Smooth muscle cell (in vitro differentiated cells): ENCODE results near the gene PALLD. TPM values are rescaled to one million over a fixed set of nuclear protein-coding genes. Genes with fewer than 3 reads are reported as not detected.

Source experiments
- DNase-seq: peaks from one replicate; lab custom pipeline; 2025; ENCODE audit not compliant: unreplicated experiment; lab: John Stamatoyannopoulos, UW
- H2AFZ ChIP-seq: fragments of 200-600 bp; sonication (generic); 2 replicates; pipeline ENCODE4 v1.6.0; 2016; ENCODE audit warnings: antibody characterized with exemption, low read depth, mild to moderate bottlenecking
- H3F3A ChIP-seq: fragments of 200-600 bp; sonication (generic); 2 replicates; pipeline ENCODE4 v1.6.0; 2017; ENCODE audit warnings: antibody characterized with exemption, low read depth
- H3K27ac ChIP-seq: fragments of 200-600 bp; sonication (generic); 2 replicates; pipeline ENCODE4 v1.5.1; 2016; ENCODE audit warnings: low read depth, mild to moderate bottlenecking
- H3K27me3 ChIP-seq: fragments of 200-600 bp; sonication (generic); 2 replicates; pipeline ENCODE4 v1.6.1; 2016; ENCODE audit warnings: low read depth, mild to moderate bottlenecking
- H3K36me3 ChIP-seq: fragments of 200-600 bp; sonication (generic); 2 replicates; pipeline ENCODE4 v1.5.1; 2016; ENCODE audit warnings: low read depth
- H3K4me1 ChIP-seq: fragments of 200-600 bp; sonication (generic); 2 replicates; pipeline ENCODE4 v1.5.1; 2016; ENCODE audit warnings: low read depth
- H3K4me2 ChIP-seq: fragments of 200-600 bp; sonication (generic); 2 replicates; pipeline ENCODE4 v1.6.0; 2016; ENCODE audit warnings: mild to moderate bottlenecking
- H3K4me3 ChIP-seq: fragments of 200-600 bp; sonication (generic); 2 replicates; pipeline ENCODE4 v1.5.1; 2016; ENCODE audit warnings: mild to moderate bottlenecking
- H3K79me2 ChIP-seq: fragments of 200-600 bp; sonication (generic); 2 replicates; pipeline ENCODE4 v1.6.0; 2016; ENCODE audit warnings: low read depth, mild to moderate bottlenecking
- H3K9ac ChIP-seq: fragments of 200-600 bp; sonication (generic); 2 replicates; pipeline ENCODE4 v1.6.0; 2016; ENCODE audit warnings: low read depth
- H3K9me3 ChIP-seq: fragments of 200-600 bp; sonication (generic); replicated peaks from 2 replicates; pipeline ENCODE4 v1.5.1; 2016; ENCODE audit warnings: low read depth
- H4K20me1 ChIP-seq: fragments of 200-600 bp; sonication (generic); 2 replicates; pipeline ENCODE4 v1.6.0; 2016; ENCODE audit warnings: low read depth
- CTCF ChIP-seq: fragments of 200-600 bp; sonication (generic); IDR thresholded peaks from 2 replicates; pipeline ENCODE4 v1.5.1; 2017; ENCODE audit warnings: borderline replicate concordance, mild to moderate bottlenecking, antibody characterized with exemption; ENCODE audit not compliant: insufficient read depth, poor library complexity, severe bottlenecking
- WGBS: methylation state at CpG from one replicate; pipeline ENCODE4 v1.1.7; 2016; ENCODE audit warnings: low lambda C conversion rate; 5-methylcytosine and 5-hydroxymethylcytosine counted together
- polyA plus RNA-seq: library from polyadenylated mRNA; unstranded; fragments of >200 nt; fragmentation: Nextera tagmentation; extraction: Ambion mirVana; gene quantifications from 2 replicates; pipeline ENCODE4 v1.2.1, GENCODE V29; 2016
- total RNA-seq: library from RNA; depleted of rRNA; stranded (reverse); fragments of >200 nt; gene quantifications from 2 replicates; pipeline ENCODE4 v1.2.3, GENCODE V29; 2014

The PALLD gene
- total and polyA plus RNA-seq, 2 experiments from 2014 or later, result 354 to 415 TPM

GRCh38 chr4:168776382-168776781 is 279.5 kb downstream of the PALLD start:
- Histone ChIP-seq H3K4me3 (no peak overlapping the region), H3K9me3 (peaks cover 13% of the 10 kb centered on the region), H3K79me2 (peaks cover 98% of the 10 kb centered on the region), H3K4me1 (peaks cover 4% of the 10 kb centered on the region), H3K36me3 (peaks cover 8% of the 10 kb centered on the region), H3K27ac (no peak overlapping the region), H3K4me2 (no peak overlapping the region), H3F3A (peaks cover 15% of the 10 kb centered on the region), H3K27me3 (no peaks in the 10 kb centered on the region), H4K20me1 (no peaks in the 10 kb centered on the region), H3K9ac (no peak overlapping the region), H2AFZ (no peak overlapping the region)
- TF ChIP-seq CTCF, result no peak
- DNase-seq, result no peak

- H3K9ac ChIP-seq, result no peak overlapping the region
- H3K27ac ChIP-seq, result peak overlapping the region; percentile 18
- peaks cover 15% of the 10 kb centered on the region for H3F3A ChIP-seq
- peaks cover 8% of the 10 kb centered on the region for H3K36me3 ChIP-seq
- H3K4me1 ChIP-seq, result peaks cover 4% of the 10 kb centered on the region
- no peak overlapping the region for H3K4me2 ChIP-seq
- H3K79me2 ChIP-seq, result peaks cover 97% of the 10 kb centered on the region
- H3K9me3 ChIP-seq, result peaks cover 13% of the 10 kb centered on the region
- TF ChIP-seq CTCF, result no peak
- no peaks in the 10 kb centered on the region for H3K27me3 ChIP-seq
- DNase-seq, result no peak
- no peak overlapping the region for H3K4me3 ChIP-seq
- no peak overlapping the region for H2AFZ ChIP-seq
- no peaks in the 10 kb centered on the region for H4K20me1 ChIP-seq
- 62% methylated on average over 4 of the region's 4 CpGs for WGBS
Measured at GRCh38 chr4:168777277-168777965, 280.6 kb downstream of the PALLD start.

DNA sequence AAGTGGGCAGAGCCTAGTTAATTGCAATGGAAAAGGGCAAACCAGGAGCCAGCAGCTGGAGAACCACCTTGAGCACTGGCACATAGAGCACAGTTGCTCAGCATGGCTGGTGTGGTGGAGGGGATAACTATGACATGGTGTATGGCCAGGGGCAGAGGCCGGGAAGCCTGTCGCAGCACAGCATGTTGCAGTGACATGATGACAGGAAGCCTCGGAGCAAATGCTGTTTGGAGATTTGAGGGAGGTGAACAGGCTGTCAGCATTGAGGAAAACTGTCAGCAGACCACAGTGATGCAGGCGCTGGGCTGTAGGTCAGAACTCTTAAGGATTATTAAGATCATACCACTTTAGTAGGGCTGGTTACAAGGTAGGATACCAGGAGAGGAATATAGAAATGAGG is 284.5 kb downstream of the PALLD start:
- H3K36me3 ChIP-seq, result peaks cover under 1% of the 10 kb centered on the region
- H3K4me1 ChIP-seq, result peaks cover 24% of the 10 kb centered on the region
- H3K9ac ChIP-seq, result no peak overlapping the region
- H3K4me2 ChIP-seq, result no peak overlapping the region
- no peak for DNase-seq
- no peaks in the 10 kb centered on the region for H3K27me3 ChIP-seq
- peaks cover 26% of the 10 kb centered on the region for H3F3A ChIP-seq
- no peak overlapping the region for H3K4me3 ChIP-seq
- WGBS, result 67% methylated on average over 4 of the region's 4 CpGs
- peaks cover 95% of the 10 kb centered on the region for H3K79me2 ChIP-seq
- H2AFZ ChIP-seq, result no peak overlapping the region
- H3K27ac ChIP-seq, result peak overlapping the region; percentile 28
- H3K9me3 ChIP-seq, result peaks cover 2% of the 10 kb centered on the region
- H4K20me1 ChIP-seq, result no peaks in the 10 kb centered on the region
- TF ChIP-seq CTCF, result no peak

DNA sequence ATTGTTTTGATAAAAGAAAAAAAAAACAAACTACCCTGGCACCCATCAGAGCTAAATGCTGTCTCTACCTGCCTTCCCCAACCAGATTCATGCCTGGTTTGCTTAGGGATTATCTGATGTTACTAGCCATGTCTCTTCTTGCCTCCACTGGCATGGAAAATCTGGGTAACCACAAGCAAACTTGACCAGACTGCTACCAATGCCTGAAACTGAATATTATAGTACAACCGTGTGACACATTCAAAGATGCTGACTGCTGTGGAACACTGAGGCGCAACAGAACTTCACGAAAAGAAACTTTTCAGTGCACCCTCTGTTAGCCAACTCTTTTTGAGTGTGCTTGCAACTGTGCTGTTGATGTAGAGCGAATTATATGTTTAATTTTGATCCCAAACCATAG is 285.1 kb downstream of the PALLD start:
- 76% methylated on average over 4 of the region's 4 CpGs for WGBS
- peaks cover 95% of the 10 kb centered on the region for H3K79me2 ChIP-seq
- TF ChIP-seq CTCF, result no peak

More for the DNA sequence above, 285.1 kb downstream of the PALLD start:
- Histone ChIP-seq H3K4me1 (peaks cover 25% of the 10 kb centered on the region), H3K4me2 (no peak overlapping the region), H3K27ac (peak overlapping the region; percentile 28), H3F3A (peaks cover 28% of the 10 kb centered on the region), H3K9me3 (no peaks in the 10 kb centered on the region), H3K9ac (no peak overlapping the region), H3K4me3 (no peak overlapping the region), H2AFZ (no peak overlapping the region), H4K20me1 (no peaks in the 10 kb centered on the region), H3K36me3 (no peaks in the 10 kb centered on the region), H3K27me3 (no peaks in the 10 kb centered on the region)
- no peak for DNase-seq
